Measurements from ENCODE around the gene HIP1. TPM values are rescaled to one million over a fixed set of nuclear protein-coding genes. Genes with fewer than 3 reads are reported as not detected.
A peak's percentile ranks its signal among the peaks of the same experiment; 100 is the strongest.

The HIP1 gene
- total and polyA plus RNA-seq, 2 of the 4 experiments (the other 2 are of a cell fraction) = 6.8 to 10.0 TPM

DNA sequence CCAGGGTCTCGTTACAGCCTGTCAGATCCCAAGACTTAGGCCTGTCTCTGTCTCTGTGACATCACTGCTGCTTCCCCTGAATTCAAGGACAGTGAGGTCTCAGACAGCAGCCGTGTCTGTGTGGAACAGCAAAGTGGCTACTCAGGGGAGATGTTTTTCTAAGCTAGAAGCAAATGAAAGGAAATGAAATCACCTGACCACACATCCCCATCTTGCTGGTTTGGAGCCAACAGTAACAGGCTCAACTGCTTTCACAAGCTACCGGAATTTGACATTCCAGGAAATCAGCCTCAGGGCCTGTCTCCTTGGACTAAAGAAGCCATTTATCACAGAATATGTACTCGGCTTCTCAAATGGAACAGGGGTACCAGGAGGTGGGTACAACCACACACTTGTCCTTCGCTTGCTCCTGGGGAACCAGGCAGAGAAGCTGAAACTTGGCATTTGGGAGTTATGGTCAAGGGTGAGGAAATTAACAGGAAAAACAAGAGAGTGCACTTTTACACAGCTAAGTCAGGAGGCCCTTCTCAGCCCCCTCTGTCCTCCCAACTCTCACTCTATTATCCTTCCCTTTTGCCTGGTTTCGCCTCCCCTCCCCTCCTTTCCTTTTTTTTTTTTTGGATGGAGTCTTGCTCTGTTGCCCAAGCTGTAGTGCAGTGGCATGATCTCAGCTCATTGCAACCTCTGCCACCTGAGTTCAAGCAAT, 173.5 kb downstream of the HIP1 start:
- Histone ChIP-seq H3K79me1 (ENCODE audit: low read depth in 1 of 2, low read length in 2 of 2) (no peaks in the 10 kb centered on the region), H3K4me2 (ENCODE audit: low read depth, low read length) (peak overlapping the region; percentile 10; the same call in 1 of the 2 replicates), H3K18ac (ENCODE audit: low read depth, low read length) (no peak overlapping the region), H3K4me3 (ENCODE audit: insufficient read depth, low read depth, low read length) (no peak overlapping the region), H3K27ac (ENCODE audit: insufficient read depth, low read length) (no peak overlapping the region), H3K4ac (ENCODE audit: low read depth, low read length) (0 out of 2 replicates have a peak overlapping the region, but pooled peaks have one; percentile 22), H2AK9ac (replicated peaks; ENCODE audit: low read depth, low read length, poor library complexity) (peak overlapping the region; percentile 32), H2BK5ac (ENCODE audit: low read depth, low read length, poor library complexity, severe bottlenecking) (no peak overlapping the region), H3K27me3 (ENCODE audit: control insufficient read depth, insufficient read depth, low read length) (no peaks in the 10 kb centered on the region), H4K91ac (ENCODE audit: insufficient read depth, low read depth, low read length) (no peak overlapping the region), H3K23ac (ENCODE audit: low read depth, low read length) (no peak overlapping the region), H3K56ac (ENCODE audit: extremely low read depth, insufficient read depth, low read length) (no peak overlapping the region), H4K20me1 (ENCODE audit: insufficient read depth, low read length) (peaks cover 4% of the 10 kb centered on the region; the same call in 1 of the 2 replicates), H2BK20ac (ENCODE audit: low read depth, low read length) (no peak overlapping the region), H3K4me1 (ENCODE audit: control insufficient read depth, insufficient read depth, low read length) (peaks cover 6% of the 10 kb centered on the region), H2AK5ac (ENCODE audit: low read depth, low read length) (peak overlapping the region; percentile 84; the same call in 1 of the 2 replicates), H2BK120ac (ENCODE audit: low read depth, low read length) (no peak overlapping the region), H2BK15ac (ENCODE audit: low read depth, low read length) (peak overlapping the region; percentile 16; the same call in 1 of the 3 replicates), H2AFZ (replicated peaks; ENCODE audit: low read length, poor library complexity) (no peak overlapping the region), H4K8ac (ENCODE audit: low read depth in 2 of 2, low read length in 2 of 2) (peak overlapping the region in 1 of 2 experiments; percentile 38; a peak in 1 of 4 replicates), H3K14ac (replicated peaks; ENCODE audit: low read depth, low read length) (0 out of 2 replicates have a peak overlapping the region, but pooled peaks have one; percentile 10), H4K5ac (ENCODE audit: low read depth, low read length) (no peak overlapping the region), H3K9ac (ENCODE audit: low read depth, low read length) (no peak overlapping the region), H3K9me3 (ENCODE audit: control insufficient read depth, insufficient read depth, low read length) (no peaks in the 10 kb centered on the region), H3K9me1 (ENCODE audit: insufficient read depth, low read length) (peaks cover 8% of the 10 kb centered on the region; the same call in 1 of the 2 replicates), H3K36me3 (ENCODE audit: control insufficient read depth, insufficient read depth, low read length) (peaks cover 30% of the 10 kb centered on the region)
- in situ Hi-C loops (cut with MboI; ENCODE audit: low sequenced_read_pairs) = no loop called here
- DNase-seq (peak; percentile 93), ATAC-seq (ENCODE audit: low read depth) (peak; percentile 81)
- dilution Hi-C loops (cut with HindIII; ENCODE audit: low sequenced_read_pairs, unreplicated experiment) = no loop called here
- intact Hi-C loops (cut with micrococcal nuclease) = no loop called here
- POLR2A ChIA-PET (ENCODE audit: unreplicated experiment) = no interaction called here
- CTCF ChIA-PET = interaction anchor here (1.2 kb wide), 1 partner anchor 16 kb away, joined by 9 read pairs; no protein-coding TSS in a partner anchor
- WGBS, 2 experiments (ENCODE audit: extremely low coverage in 2 of 2, insufficient read length in 1 of 2) = 100% methylated on average over 1 of the region's 6 CpGs; no CpG with 5 or more reads in 1 of the 2 experiments
- BruUV-seq (replicated peaks) = no TSS peak
- TF ChIP-seq FOS (IDR thresholded peaks at IDR 0.05; ENCODE audit: low read depth, low read length) = no peak
- TF ChIP-seq, protein P1, sequence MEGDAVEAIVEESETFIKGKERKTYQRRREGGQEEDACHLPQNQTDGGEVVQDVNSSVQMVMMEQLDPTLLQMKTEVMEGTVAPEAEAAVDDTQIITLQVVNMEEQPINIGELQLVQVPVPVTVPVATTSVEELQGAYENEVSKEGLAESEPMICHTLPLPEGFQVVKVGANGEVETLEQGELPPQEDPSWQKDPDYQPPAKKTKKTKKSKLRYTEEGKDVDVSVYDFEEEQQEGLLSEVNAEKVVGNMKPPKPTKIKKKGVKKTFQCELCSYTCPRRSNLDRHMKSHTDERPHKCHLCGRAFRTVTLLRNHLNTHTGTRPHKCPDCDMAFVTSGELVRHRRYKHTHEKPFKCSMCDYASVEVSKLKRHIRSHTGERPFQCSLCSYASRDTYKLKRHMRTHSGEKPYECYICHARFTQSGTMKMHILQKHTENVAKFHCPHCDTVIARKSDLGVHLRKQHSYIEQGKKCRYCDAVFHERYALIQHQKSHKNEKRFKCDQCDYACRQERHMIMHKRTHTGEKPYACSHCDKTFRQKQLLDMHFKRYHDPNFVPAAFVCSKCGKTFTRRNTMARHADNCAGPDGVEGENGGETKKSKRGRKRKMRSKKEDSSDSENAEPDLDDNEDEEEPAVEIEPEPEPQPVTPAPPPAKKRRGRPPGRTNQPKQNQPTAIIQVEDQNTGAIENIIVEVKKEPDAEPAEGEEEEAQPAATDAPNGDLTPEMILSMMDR (conservative IDR thresholded peaks at IDR 0.05; ENCODE audit: low read depth, low read length) = no peak
- TF ChIP-seq MXI1 (IDR thresholded peaks at IDR 0.05; ENCODE audit: borderline replicate concordance, low read depth, low read length) = no peak
- TF ChIP-seq MAFK (IDR thresholded peaks at IDR 0.05; ENCODE audit: low read depth, low read length) = no peak
- no peak for TF ChIP-seq RAD21 (IDR thresholded peaks at IDR 0.05; ENCODE audit: low read length)
- TF ChIP-seq, protein P2, sequence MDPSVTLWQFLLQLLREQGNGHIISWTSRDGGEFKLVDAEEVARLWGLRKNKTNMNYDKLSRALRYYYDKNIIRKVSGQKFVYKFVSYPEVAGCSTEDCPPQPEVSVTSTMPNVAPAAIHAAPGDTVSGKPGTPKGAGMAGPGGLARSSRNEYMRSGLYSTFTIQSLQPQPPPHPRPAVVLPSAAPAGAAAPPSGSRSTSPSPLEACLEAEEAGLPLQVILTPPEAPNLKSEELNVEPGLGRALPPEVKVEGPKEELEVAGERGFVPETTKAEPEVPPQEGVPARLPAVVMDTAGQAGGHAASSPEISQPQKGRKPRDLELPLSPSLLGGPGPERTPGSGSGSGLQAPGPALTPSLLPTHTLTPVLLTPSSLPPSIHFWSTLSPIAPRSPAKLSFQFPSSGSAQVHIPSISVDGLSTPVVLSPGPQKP (IDR thresholded peaks at IDR 0.05; ENCODE audit: borderline replicate concordance, low read depth, low read length) = no peak
- TF ChIP-seq CEBPB (IDR thresholded peaks at IDR 0.05; ENCODE audit: low read depth, low read length) = peak; percentile 66
- no peak for TF ChIP-seq NFE2L2 (IDR thresholded peaks at IDR 0.05; ENCODE audit: low read depth, low read length)
- TF ChIP-seq POLR2A (IDR thresholded peaks at IDR 0.05; ENCODE audit: low read depth, low read length) = no peak
- TF ChIP-seq CHD1 (IDR thresholded peaks at IDR 0.05; ENCODE audit: low read depth, low read length) = no peak
- no peak for TF ChIP-seq SMC3 (IDR thresholded peaks at IDR 0.05; ENCODE audit: low read depth, low read length)
- TF ChIP-seq, protein P3, sequence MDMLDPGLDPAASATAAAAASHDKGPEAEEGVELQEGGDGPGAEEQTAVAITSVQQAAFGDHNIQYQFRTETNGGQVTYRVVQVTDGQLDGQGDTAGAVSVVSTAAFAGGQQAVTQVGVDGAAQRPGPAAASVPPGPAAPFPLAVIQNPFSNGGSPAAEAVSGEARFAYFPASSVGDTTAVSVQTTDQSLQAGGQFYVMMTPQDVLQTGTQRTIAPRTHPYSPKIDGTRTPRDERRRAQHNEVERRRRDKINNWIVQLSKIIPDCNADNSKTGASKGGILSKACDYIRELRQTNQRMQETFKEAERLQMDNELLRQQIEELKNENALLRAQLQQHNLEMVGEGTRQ (IDR thresholded peaks at IDR 0.05; ENCODE audit: low read depth, low read length) = peak; percentile 67
- peak; percentile 60; the same call in 1 of the 2 replicates for TF ChIP-seq BHLHE40 (IDR thresholded peaks at IDR 0.05; ENCODE audit: low read depth, low read length)
- no peak for TF ChIP-seq RFX5 (IDR thresholded peaks at IDR 0.05; ENCODE audit: low read depth, low read length)
- no peak for TF ChIP-seq RCOR1 (IDR thresholded peaks at IDR 0.05; ENCODE audit: insufficient replicate concordance, low read length)
